ENCODE data around the gene MSI2. TPM values are rescaled to one million over a fixed set of nuclear protein-coding genes. Genes with fewer than 3 reads are reported as not detected.

The MSI2 gene
- total RNA-seq, 1 donor from 2014 or later, result 60.6 TPM

- H3K36me3 Mint-ChIP-seq (ENCODE audit: low read depth, unreplicated experiment), result peaks cover 19% of the 10 kb centered on the region
- H3K27me3 Mint-ChIP-seq (ENCODE audit: unreplicated experiment), result peaks cover 2% of the 10 kb centered on the region
- no peak for TF ChIP-seq CTCF (IDR thresholded peaks at IDR 0.05; ENCODE audit: unreplicated experiment)
- no peak for DNase-seq (ENCODE audit: low spot score)
- H3K4me3 Mint-ChIP-seq (ENCODE audit: unreplicated experiment), result no peak overlapping the region
- no peak overlapping the region for H3K27ac Mint-ChIP-seq (ENCODE audit: unreplicated experiment)
- no peaks in the 10 kb centered on the region for H3K9me3 Mint-ChIP-seq (ENCODE audit: unreplicated experiment)
- H3K4me1 Mint-ChIP-seq (ENCODE audit: unreplicated experiment), result peaks cover 2% of the 10 kb centered on the region
Observed at GRCh38 chr17:57349541-57350247, 93.4 kb downstream of the MSI2 start.

- no peak overlapping the region for H3K27ac Mint-ChIP-seq (ENCODE audit: unreplicated experiment)
- H3K27me3 Mint-ChIP-seq (ENCODE audit: unreplicated experiment), result peaks cover 2% of the 10 kb centered on the region
- no peak overlapping the region for H3K4me3 Mint-ChIP-seq (ENCODE audit: unreplicated experiment)
- peaks cover 2% of the 10 kb centered on the region for H3K4me1 Mint-ChIP-seq (ENCODE audit: unreplicated experiment)
- no peak for DNase-seq (ENCODE audit: low spot score)
- H3K36me3 Mint-ChIP-seq (ENCODE audit: low read depth, unreplicated experiment), result peaks cover 19% of the 10 kb centered on the region
- TF ChIP-seq CTCF (IDR thresholded peaks at IDR 0.05; ENCODE audit: unreplicated experiment), result no peak
- H3K9me3 Mint-ChIP-seq (ENCODE audit: unreplicated experiment), result no peaks in the 10 kb centered on the region
Observed at GRCh38 chr17:57350266-57350665, 93.9 kb downstream of the MSI2 start.

- no peak for DNase-seq (ENCODE audit: low spot score)
- H3K9me3 Mint-ChIP-seq (ENCODE audit: unreplicated experiment), result no peaks in the 10 kb centered on the region
- peaks cover 19% of the 10 kb centered on the region for H3K36me3 Mint-ChIP-seq (ENCODE audit: low read depth, unreplicated experiment)
- peaks cover 8% of the 10 kb centered on the region for H3K4me1 Mint-ChIP-seq (ENCODE audit: unreplicated experiment)
- H3K4me3 Mint-ChIP-seq (ENCODE audit: unreplicated experiment), result no peak overlapping the region
- TF ChIP-seq CTCF (IDR thresholded peaks at IDR 0.05; ENCODE audit: unreplicated experiment), result no peak
- H3K27ac Mint-ChIP-seq (ENCODE audit: unreplicated experiment), result no peak overlapping the region
- H3K27me3 Mint-ChIP-seq (ENCODE audit: unreplicated experiment), result peaks cover 2% of the 10 kb centered on the region
Observed at GRCh38 chr17:57352665-57353175, 96.4 kb downstream of the MSI2 start.

- Mint-ChIP-seq H3K4me3 (ENCODE audit: unreplicated experiment) (no peak overlapping the region), H3K27me3 (ENCODE audit: unreplicated experiment) (peaks cover 2% of the 10 kb centered on the region), H3K27ac (ENCODE audit: unreplicated experiment) (no peak overlapping the region), H3K36me3 (ENCODE audit: low read depth, unreplicated experiment) (peaks cover 7% of the 10 kb centered on the region), H3K4me1 (ENCODE audit: unreplicated experiment) (peaks cover 8% of the 10 kb centered on the region), H3K9me3 (ENCODE audit: unreplicated experiment) (no peaks in the 10 kb centered on the region)
- no peak for DNase-seq (ENCODE audit: low spot score)
- TF ChIP-seq CTCF (IDR thresholded peaks at IDR 0.05; ENCODE audit: unreplicated experiment), result no peak
Observed at GRCh38 chr17:57354673-57355072, 98.3 kb downstream of the MSI2 start.

GRCh38 chr17:57355090-57355859 is 99.0 kb downstream of the MSI2 start:
- no peaks in the 10 kb centered on the region for H3K9me3 Mint-ChIP-seq (ENCODE audit: unreplicated experiment)

More at GRCh38 chr17:57355090-57355859, 99.0 kb downstream of the MSI2 start:
- Mint-ChIP-seq H3K27me3 (ENCODE audit: unreplicated experiment) (peaks cover 3% of the 10 kb centered on the region), H3K4me3 (ENCODE audit: unreplicated experiment) (no peak overlapping the region), H3K4me1 (ENCODE audit: unreplicated experiment) (peaks cover 8% of the 10 kb centered on the region), H3K36me3 (ENCODE audit: low read depth, unreplicated experiment) (peaks cover 7% of the 10 kb centered on the region), H3K27ac (ENCODE audit: unreplicated experiment) (no peak overlapping the region)
- no peak for TF ChIP-seq CTCF (IDR thresholded peaks at IDR 0.05; ENCODE audit: unreplicated experiment)
- no peak for DNase-seq (ENCODE audit: low spot score)

All from endothelial cell (in vitro differentiated cells).